SK-N-SH treated with all-trans-retinoic acid at 6 μM for 48 hours (cell line): ENCODE data around the gene PRKAB2.

Experiments used
- ATAC-seq: fragments of 200-7000 bp; cut with Tn5 transposase; 3 replicates; pipeline ENCODE4 v1.9.1; 2020; ENCODE audit warnings: mild to moderate bottlenecking, moderate library complexity
- ARNTL ChIP-seq: fragments of 450-650 bp; formaldehyde crosslinking; IDR thresholded peaks from 2 replicates; pipeline ENCODE4 v1.5.0; 2020; ENCODE audit warnings: low read depth, mild to moderate bottlenecking, moderate library complexity, borderline replicate concordance
- BACH2 ChIP-seq: fragments of 250-450 bp; sonication (Bioruptor Pico); IDR thresholded peaks from 2 replicates; pipeline ENCODE4 v1.9.0; 2021; ENCODE audit warnings: mild to moderate bottlenecking, borderline replicate concordance
- CREB5 ChIP-seq: fragments of 250-450 bp; sonication (Bioruptor Pico); IDR thresholded peaks from 2 replicates; pipeline ENCODE4 v1.5.1; 2020; ENCODE audit warnings: low read depth, mild to moderate bottlenecking, moderate library complexity
- CSDC2 ChIP-seq: fragments of 250-450 bp; sonication (Bioruptor Pico); IDR thresholded peaks from 2 replicates; pipeline ENCODE4 v1.5.0; 2020; ENCODE audit warnings: mild to moderate bottlenecking, moderate library complexity
- CSRNP3 ChIP-seq: fragments of 250-450 bp; sonication (Bioruptor Pico); IDR thresholded peaks from 2 replicates; pipeline ENCODE4 v1.5.1; 2021; ENCODE audit warnings: mild to moderate bottlenecking, moderate library complexity
- ESRRG ChIP-seq: fragments of 250-450 bp; sonication (Bioruptor Pico); IDR thresholded peaks from 2 replicates; pipeline ENCODE4 v1.6.1; 2021; ENCODE audit warnings: mild to moderate bottlenecking
- GLIS3 ChIP-seq: fragments of 250-450 bp; sonication (Bioruptor Pico); IDR thresholded peaks from 2 replicates; pipeline ENCODE4 v1.5.0; 2020; ENCODE audit warnings: mild to moderate bottlenecking, moderate library complexity
- ISL1 ChIP-seq: fragments of 250-450 bp; sonication (Bioruptor Pico); IDR thresholded peaks from 2 replicates; pipeline ENCODE4 v2.1.2; 2022; ENCODE audit warnings: mild to moderate bottlenecking, moderate library complexity
- OSR1 ChIP-seq: fragments of 250-450 bp; sonication (Bioruptor Pico); IDR thresholded peaks from 2 replicates; pipeline ENCODE4 v1.8.0; 2022; ENCODE audit warnings: moderate library complexity, mild to moderate bottlenecking, inconsistent platforms
- PATZ1 ChIP-seq: fragments of 250-450 bp; sonication (Bioruptor Pico); IDR thresholded peaks from 2 replicates; pipeline ENCODE4 v1.8.0; 2020; ENCODE audit warnings: mild to moderate bottlenecking, moderate library complexity, borderline replicate concordance
- POU6F1 ChIP-seq: fragments of 250-450 bp; sonication (Bioruptor Pico); IDR thresholded peaks from 2 replicates; pipeline ENCODE4 v1.8.0; 2021; ENCODE audit warnings: low read depth, mild to moderate bottlenecking, moderate library complexity, borderline replicate concordance
- PPARA ChIP-seq: fragments of 250-450 bp; sonication (Bioruptor Pico); IDR thresholded peaks from 2 replicates; pipeline ENCODE4 v1.5.0; 2020; ENCODE audit warnings: mild to moderate bottlenecking, borderline replicate concordance
- RARB ChIP-seq: fragments of 250-450 bp; sonication (Bioruptor Pico); IDR thresholded peaks from 2 replicates; pipeline ENCODE4 v1.8.0; 2021; ENCODE audit warnings: mild to moderate bottlenecking, moderate library complexity
- SNAI2 ChIP-seq: fragments of 250-450 bp; sonication (Bioruptor Pico); IDR thresholded peaks from 2 replicates; pipeline ENCODE4 v1.5.0; 2020; ENCODE audit warnings: mild to moderate bottlenecking, moderate library complexity
- TCF4 ChIP-seq: fragments of 250-450 bp; sonication (Bioruptor Pico); IDR thresholded peaks from 2 replicates; pipeline ENCODE4 v1.8.0; 2021; ENCODE audit warnings: mild to moderate bottlenecking, moderate library complexity, borderline replicate concordance
- TOX ChIP-seq: fragments of 250-450 bp; sonication (Bioruptor Pico); IDR thresholded peaks from 2 replicates; pipeline ENCODE4 v1.8.0; 2021; ENCODE audit warnings: mild to moderate bottlenecking, moderate library complexity, borderline replicate concordance
- TSHZ2 ChIP-seq: fragments of 250-450 bp; sonication (Bioruptor Pico); IDR thresholded peaks from 2 replicates; pipeline ENCODE4 v1.5.0; 2020; ENCODE audit warnings: mild to moderate bottlenecking, moderate library complexity
- ZC3H10 ChIP-seq: fragments of 250-450 bp; sonication (Bioruptor Pico); IDR thresholded peaks from 2 replicates; pipeline ENCODE4 v1.5.1; 2021; ENCODE audit warnings: mild to moderate bottlenecking, moderate library complexity
- ZFP3 ChIP-seq: fragments of 250-450 bp; sonication (Bioruptor Pico); IDR thresholded peaks from 2 replicates; pipeline ENCODE4 v1.5.0; 2020; ENCODE audit warnings: mild to moderate bottlenecking, moderate library complexity
- ZFP30 ChIP-seq: fragments of 450-650 bp; formaldehyde crosslinking; IDR thresholded peaks from 2 replicates; pipeline ENCODE4 v1.5.0; 2022; ENCODE audit warnings: mild to moderate bottlenecking, moderate library complexity
- ZNF565 ChIP-seq: fragments of 450-650 bp; formaldehyde crosslinking; conservative IDR thresholded peaks from 2 replicates; pipeline ENCODE4 v1.5.0; 2020; ENCODE audit warnings: low read depth, mild to moderate bottlenecking, moderate library complexity
- ZNF70 ChIP-seq: fragments of 450-650 bp; formaldehyde crosslinking; IDR thresholded peaks from 2 replicates; pipeline ENCODE4 v1.5.0; 2020; ENCODE audit warnings: mild to moderate bottlenecking, moderate library complexity
- ZNF8 ChIP-seq: fragments of 450-650 bp; formaldehyde crosslinking; IDR thresholded peaks from 2 replicates; pipeline ENCODE4 v1.5.0; 2020; ENCODE audit warnings: mild to moderate bottlenecking, moderate library complexity

The PRKAB2 gene

GRCh38 chr1:147167365-147167764 lies 4.9 kb downstream of the PRKAB2 start:
- no peak for TF ChIP-seq ZFP30 (CRISPR knock-in tag)
- TF ChIP-seq PPARA: no peak
- TF ChIP-seq SNAI2 (CRISPR knock-in tag): no peak
- no peak for TF ChIP-seq CSDC2 (CRISPR knock-in tag)
- TF ChIP-seq PATZ1 (CRISPR knock-in tag): no peak
- TF ChIP-seq CREB5 (CRISPR knock-in tag): no peak
- no peak for TF ChIP-seq BACH2 (CRISPR knock-in tag)
- TF ChIP-seq TSHZ2: no peak
- TF ChIP-seq TOX (CRISPR knock-in tag): peak; percentile 62; the same call in 1 of the 2 replicates
- TF ChIP-seq CSRNP3 (CRISPR knock-in tag): no peak
- no peak for TF ChIP-seq ZNF70 (CRISPR knock-in tag)
- TF ChIP-seq POU6F1 (CRISPR knock-in tag): peak; percentile 70; the same call in 1 of the 2 replicates
- no peak for TF ChIP-seq ARNTL
- TF ChIP-seq ZNF565 (CRISPR knock-in tag): no peak
- no peak for TF ChIP-seq ISL1 (CRISPR knock-in tag)
- no peak for TF ChIP-seq ZNF8 (CRISPR knock-in tag)
- no peak for TF ChIP-seq GLIS3 (CRISPR knock-in tag)
- peak; percentile 82 for TF ChIP-seq ZC3H10 (CRISPR knock-in tag)
- TF ChIP-seq TCF4 (CRISPR knock-in tag): no peak
- no peak for TF ChIP-seq RARB (CRISPR knock-in tag)
- TF ChIP-seq OSR1: no peak
- peak; percentile 74 for ATAC-seq

GRCh38 chr1:147163019-147163418 lies 9.3 kb downstream of the PRKAB2 start:
- no peak for ATAC-seq

GRCh38 chr1:147162093-147162492 lies 10.2 kb downstream of the PRKAB2 start:
- no peak for ATAC-seq
- TF ChIP-seq ZNF8 (CRISPR knock-in tag): no peak
- TF ChIP-seq ARNTL: no peak
- TF ChIP-seq ZC3H10 (CRISPR knock-in tag): no peak
- TF ChIP-seq CSRNP3 (CRISPR knock-in tag): no peak
- TF ChIP-seq ZFP30 (CRISPR knock-in tag): no peak
- TF ChIP-seq POU6F1 (CRISPR knock-in tag): no peak
- no peak for TF ChIP-seq ZNF565 (CRISPR knock-in tag)
- TF ChIP-seq CSDC2 (CRISPR knock-in tag): no peak
- TF ChIP-seq GLIS3 (CRISPR knock-in tag): no peak
- TF ChIP-seq BACH2 (CRISPR knock-in tag): no peak
- TF ChIP-seq PPARA: no peak
- TF ChIP-seq CREB5 (CRISPR knock-in tag): no peak
- no peak for TF ChIP-seq ZFP3
- no peak for TF ChIP-seq ZNF70 (CRISPR knock-in tag)

More at GRCh38 chr1:147163019-147163418, 9.3 kb downstream of the PRKAB2 start:
- TF ChIP-seq ZC3H10 (CRISPR knock-in tag) (no peak), ZNF565 (CRISPR knock-in tag) (no peak), TOX (CRISPR knock-in tag) (no peak), ISL1 (CRISPR knock-in tag) (no peak), GLIS3 (CRISPR knock-in tag) (no peak), TCF4 (CRISPR knock-in tag) (no peak), ESRRG (no peak), SNAI2 (CRISPR knock-in tag) (no peak), BACH2 (CRISPR knock-in tag) (no peak)
